Activated T-helper 2 cell treated with anti-CD3 and anti-CD28 coated beads, Interferon-gamma antibody, Interleukin-2, Interleukin-4, amounts not matched to agents 10 μg/mL and 5 μg/mL and 100 μg/mL, durations not matched to agents 14 hours and 24 hours and 36 hours (primary cell): ENCODE results near the gene SYT9. TPM values are rescaled to one million over a fixed set of nuclear protein-coding genes. Genes with fewer than 3 reads are reported as not detected.

Experiments used
- DNase-seq: peaks from one replicate; pipeline ENCODE4 v3.0.0; 2021; ENCODE audit warnings: low spot score
- H3K27ac Mint-ChIP-seq: one replicate; pipeline ENCODE4 v1.8.0; 2021; ENCODE audit warnings: mixed read lengths
- H3K27me3 Mint-ChIP-seq: one replicate; pipeline ENCODE4 v1.8.0; 2021; ENCODE audit warnings: low read depth, mixed read lengths
- H3K36me3 Mint-ChIP-seq: one replicate; pipeline ENCODE4 v1.8.0; 2021; ENCODE audit warnings: low read depth, mixed read lengths
- H3K4me1 Mint-ChIP-seq: one replicate; pipeline ENCODE4 v1.8.0; 2021; ENCODE audit warnings: low read depth, mixed read lengths
- H3K4me3 Mint-ChIP-seq: one replicate; pipeline ENCODE4 v1.8.0; 2021; ENCODE audit warnings: low read depth, mild to moderate bottlenecking, moderate library complexity, mixed read lengths
- H3K9me3 Mint-ChIP-seq: one replicate; pipeline ENCODE4 v1.8.0; 2021; ENCODE audit warnings: mixed read lengths
- intact Hi-C: fragments of 100-400 bp; cut with micrococcal nuclease; formaldehyde crosslinking; loops from one replicate; pipeline ENCODE4 v1.15.1; 2023
- total RNA-seq: library from RNA; stranded (reverse); gene quantifications from 2 replicates; pipeline ENCODE4 v1.2.3, GENCODE V29; 2022

SYT9 gene
- total RNA-seq, 1 donor from 2014 or later = not detected

DNA sequence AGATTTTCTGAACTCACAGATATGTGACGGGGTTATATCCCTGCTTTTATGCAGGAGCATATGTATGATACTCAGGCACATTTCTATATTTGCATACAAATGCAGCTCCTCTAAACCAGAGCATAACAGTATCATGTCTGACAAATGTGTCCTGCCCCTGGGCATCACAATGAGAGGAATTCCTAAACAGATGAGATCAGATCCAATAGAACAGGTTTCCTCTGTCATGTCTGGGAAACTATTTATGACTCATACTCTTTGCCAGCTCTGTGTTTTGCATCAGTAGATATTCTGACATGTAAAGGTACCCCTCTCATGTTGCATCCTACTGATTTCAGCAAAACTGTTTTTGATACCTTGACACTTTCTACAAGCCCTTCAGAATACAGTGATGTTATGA, 29.4 kb downstream of the SYT9 start:
- DNase-seq = no peak
- no peak overlapping the region for H3K27ac Mint-ChIP-seq
- no peaks in the 10 kb centered on the region for H3K4me1 Mint-ChIP-seq
- H3K4me3 Mint-ChIP-seq = no peak overlapping the region
- H3K9me3 Mint-ChIP-seq = no peaks in the 10 kb centered on the region
- peaks cover 3% of the 10 kb centered on the region for H3K27me3 Mint-ChIP-seq
- no peaks in the 10 kb centered on the region for H3K36me3 Mint-ChIP-seq
- intact Hi-C loops = no loop called here

DNA sequence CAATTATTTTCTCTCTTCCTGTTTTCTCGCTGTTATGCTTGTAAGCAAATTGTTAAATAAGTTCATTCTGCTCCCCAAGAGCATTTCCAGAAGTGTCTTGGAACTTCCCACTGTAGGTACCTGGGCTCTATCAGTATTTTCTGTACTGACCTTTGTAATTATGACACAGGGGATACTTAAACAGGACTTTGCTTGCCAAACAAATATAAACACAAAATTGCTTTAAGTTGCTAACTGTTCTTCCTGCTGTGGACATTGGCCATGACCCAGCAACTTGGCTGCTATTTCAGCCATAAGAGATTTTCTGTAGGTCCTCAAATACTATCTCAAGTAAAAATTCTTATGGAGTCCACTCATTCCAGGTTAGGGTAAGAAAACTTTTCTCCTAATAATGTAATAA, 30.1 kb downstream of the SYT9 start:
- Mint-ChIP-seq H3K4me1 (no peaks in the 10 kb centered on the region), H3K27ac (no peak overlapping the region), H3K36me3 (no peaks in the 10 kb centered on the region), H3K27me3 (peaks cover 3% of the 10 kb centered on the region), H3K9me3 (peaks cover 4% of the 10 kb centered on the region), H3K4me3 (no peak overlapping the region)
- intact Hi-C loops = no loop called here
- DNase-seq = no peak

DNA sequence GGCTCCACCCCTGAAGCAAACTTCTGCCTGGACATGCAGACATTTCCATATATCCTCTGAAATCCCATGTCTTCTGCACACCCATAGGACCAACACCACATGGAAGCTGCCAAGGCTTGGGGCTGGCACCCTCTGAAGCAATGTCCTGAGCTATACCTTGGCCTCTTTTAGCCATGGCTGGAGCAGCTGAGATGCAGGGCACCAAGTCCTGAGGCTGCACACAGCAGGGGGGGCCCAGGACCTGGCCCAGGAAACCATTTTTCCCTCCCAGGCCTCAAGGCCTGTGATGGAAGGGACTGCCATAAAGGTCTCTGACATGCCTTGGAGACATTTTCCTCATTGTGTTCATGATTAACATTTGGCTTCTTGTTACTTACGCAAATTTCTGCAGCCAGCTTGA, 34.5 kb downstream of the SYT9 start:
- Mint-ChIP-seq H3K27ac (no peak overlapping the region), H3K4me3 (no peak overlapping the region), H3K27me3 (no peaks in the 10 kb centered on the region)

DNA sequence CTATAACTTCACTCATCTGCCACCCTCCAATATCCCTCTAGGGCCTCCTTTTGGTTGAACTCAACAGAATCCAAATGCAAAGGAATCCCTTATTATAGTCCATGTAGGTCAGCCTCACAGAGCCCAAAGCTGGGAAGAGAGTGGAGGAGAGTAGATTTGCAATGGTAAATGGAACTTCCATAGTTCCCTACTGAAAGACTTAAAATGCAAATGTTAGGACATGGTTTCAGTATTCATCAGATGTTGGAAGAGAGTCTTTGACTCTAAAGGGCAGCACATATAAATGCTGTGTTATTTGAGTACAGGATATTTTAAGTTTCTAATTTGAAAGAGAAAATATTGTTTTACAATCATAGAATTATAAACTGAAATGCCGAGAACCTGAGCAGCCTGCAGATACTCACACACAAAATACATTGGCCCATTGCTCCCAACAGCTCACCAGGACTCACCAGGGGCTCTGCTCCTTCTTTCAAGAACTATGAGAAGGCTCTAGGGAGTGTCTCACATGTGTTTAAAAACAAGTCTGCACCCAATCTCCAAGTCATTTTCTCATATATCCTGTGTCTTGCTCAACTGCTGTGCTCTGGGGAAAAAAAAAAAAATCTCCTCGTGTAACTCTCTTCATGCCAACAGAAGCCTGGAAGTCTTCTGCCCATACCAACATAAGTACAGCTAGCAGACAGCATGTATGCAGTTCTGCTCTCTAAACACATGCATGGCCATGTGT, 39.6 kb downstream of the SYT9 start:
- H3K27ac Mint-ChIP-seq = no peak overlapping the region
- H3K4me3 Mint-ChIP-seq = no peak overlapping the region
- H3K36me3 Mint-ChIP-seq = no peaks in the 10 kb centered on the region
- intact Hi-C loops = no loop called here
- H3K4me1 Mint-ChIP-seq = no peaks in the 10 kb centered on the region
- DNase-seq = no peak
- peaks cover 2% of the 10 kb centered on the region for H3K27me3 Mint-ChIP-seq
- peaks cover 9% of the 10 kb centered on the region for H3K9me3 Mint-ChIP-seq

More for the DNA sequence above, 34.5 kb downstream of the SYT9 start:
- Mint-ChIP-seq H3K4me1 (no peaks in the 10 kb centered on the region), H3K36me3 (no peaks in the 10 kb centered on the region), H3K9me3 (peaks cover 9% of the 10 kb centered on the region)
- no peak for DNase-seq
- intact Hi-C loops = no loop called here

DNA sequence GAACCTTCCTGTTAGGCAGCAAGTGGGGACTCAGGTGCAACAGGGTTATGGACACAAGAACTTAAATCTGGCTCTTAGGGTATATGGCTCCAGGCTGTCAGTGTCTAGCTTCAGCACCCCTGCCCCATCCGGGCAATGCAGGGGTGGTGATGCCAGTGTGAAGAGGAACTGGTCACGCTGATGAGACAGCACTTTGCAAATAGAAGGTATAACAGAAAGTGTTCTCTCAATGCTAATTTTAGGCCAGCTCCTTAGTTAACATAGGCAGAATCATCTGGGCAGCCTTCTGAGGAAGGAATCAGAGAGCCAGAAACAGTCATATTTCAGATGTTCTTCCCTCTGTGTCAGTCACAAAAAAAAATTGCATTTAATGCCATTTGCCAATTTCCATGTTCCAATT, 41.2 kb downstream of the SYT9 start:
- H3K27ac Mint-ChIP-seq = no peak overlapping the region
- no peaks in the 10 kb centered on the region for H3K9me3 Mint-ChIP-seq
- no peaks in the 10 kb centered on the region for H3K4me1 Mint-ChIP-seq
- peaks cover 2% of the 10 kb centered on the region for H3K27me3 Mint-ChIP-seq
- no peak overlapping the region for H3K4me3 Mint-ChIP-seq
- H3K36me3 Mint-ChIP-seq = no peaks in the 10 kb centered on the region
- intact Hi-C loops = no loop called here
- DNase-seq = no peak

DNA sequence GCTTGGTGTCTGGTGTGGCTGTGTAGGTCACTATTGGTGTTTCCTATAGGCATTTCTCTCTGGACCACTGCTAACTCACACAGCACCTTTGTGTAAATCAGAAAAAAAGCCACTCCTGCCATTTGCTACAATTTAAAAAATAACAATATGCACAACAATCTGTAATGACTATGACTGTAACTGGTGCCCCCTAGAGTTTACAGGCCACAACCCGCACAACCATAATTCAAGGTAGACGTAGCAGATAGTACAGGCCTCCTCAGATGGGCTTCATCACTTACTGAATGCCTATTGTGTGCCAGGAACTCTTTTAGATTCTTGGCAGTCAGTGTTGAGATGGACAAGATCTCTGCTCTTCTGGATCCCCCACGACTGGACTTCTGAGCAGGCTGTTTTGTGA, 47.7 kb downstream of the SYT9 start:
- Mint-ChIP-seq H3K27ac (no peak overlapping the region), H3K4me1 (no peaks in the 10 kb centered on the region), H3K27me3 (peaks cover 4% of the 10 kb centered on the region), H3K9me3 (no peaks in the 10 kb centered on the region), H3K36me3 (no peaks in the 10 kb centered on the region), H3K4me3 (no peak overlapping the region)
- no peak for DNase-seq
- intact Hi-C loops = no loop called here

DNA sequence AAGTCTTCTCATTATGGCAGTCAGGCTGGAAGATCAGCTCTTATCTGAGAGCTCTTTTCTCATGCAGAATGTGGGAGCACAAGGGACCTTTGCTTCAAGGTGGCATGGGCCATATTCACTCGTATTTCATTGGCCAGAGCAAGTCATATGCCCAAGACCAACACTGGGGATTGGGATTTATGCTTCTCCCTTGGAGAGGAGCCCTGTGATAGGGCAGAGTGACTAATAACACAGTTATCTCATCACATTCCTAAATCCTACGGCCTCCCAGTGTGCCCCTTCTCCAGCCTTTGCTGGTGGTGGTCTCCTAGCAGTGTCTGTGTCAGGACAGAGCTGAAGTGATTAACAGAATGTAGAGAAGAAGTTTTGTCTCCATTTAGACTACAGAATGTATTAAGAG, 48.6 kb downstream of the SYT9 start:
- Mint-ChIP-seq H3K4me1 (no peaks in the 10 kb centered on the region), H3K27ac (no peak overlapping the region), H3K27me3 (peaks cover 1% of the 10 kb centered on the region), H3K4me3 (no peak overlapping the region), H3K36me3 (no peaks in the 10 kb centered on the region), H3K9me3 (no peaks in the 10 kb centered on the region)
- intact Hi-C loops = no loop called here
- DNase-seq = no peak

DNA sequence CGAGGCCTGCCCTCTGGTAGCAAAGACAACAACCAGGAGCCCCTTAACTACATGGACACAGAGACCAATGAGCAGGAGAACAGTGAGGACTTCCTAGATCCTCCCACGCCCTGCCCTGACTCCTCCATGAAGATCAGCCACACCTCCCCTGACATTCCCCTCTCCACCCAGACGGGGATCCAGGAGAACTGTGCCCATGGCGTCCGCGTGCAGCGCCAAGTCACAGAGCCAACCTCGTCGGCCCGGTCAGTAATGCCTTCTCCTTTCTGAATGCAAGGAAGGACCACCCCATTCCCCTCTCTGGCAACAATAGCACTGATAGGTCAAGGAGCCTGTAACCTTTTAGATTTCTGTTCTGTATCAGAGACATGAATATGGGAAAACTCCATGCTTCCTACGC, 51.4 kb downstream of the SYT9 start:
- no peaks in the 10 kb centered on the region for H3K4me1 Mint-ChIP-seq
- H3K27ac Mint-ChIP-seq = no peak overlapping the region
- DNase-seq = no peak
- no peaks in the 10 kb centered on the region for H3K36me3 Mint-ChIP-seq
- no peaks in the 10 kb centered on the region for H3K9me3 Mint-ChIP-seq
- no peak overlapping the region for H3K4me3 Mint-ChIP-seq
- intact Hi-C loops = no loop called here
- no peaks in the 10 kb centered on the region for H3K27me3 Mint-ChIP-seq

DNA sequence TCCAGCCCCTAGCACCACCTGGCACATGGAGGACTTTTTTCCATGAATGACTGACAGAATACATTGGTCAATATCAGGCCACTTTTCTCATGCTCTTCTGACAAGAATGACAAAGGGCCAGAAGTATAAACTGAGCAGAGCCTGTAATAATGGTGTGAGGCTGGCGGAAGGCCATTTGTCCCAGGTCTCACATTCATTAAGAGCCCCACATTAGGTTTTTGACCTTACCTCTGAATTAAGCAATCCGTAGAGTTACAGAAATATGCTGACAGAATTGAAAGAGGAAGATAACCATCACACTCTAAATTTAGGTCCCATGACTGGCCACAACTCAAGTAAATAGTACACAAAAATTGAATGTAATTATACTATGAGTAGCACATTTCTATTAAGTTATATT, 55.2 kb downstream of the SYT9 start:
- Mint-ChIP-seq H3K4me3 (no peak overlapping the region), H3K4me1 (no peaks in the 10 kb centered on the region), H3K9me3 (no peaks in the 10 kb centered on the region), H3K27ac (no peak overlapping the region), H3K27me3 (no peaks in the 10 kb centered on the region), H3K36me3 (no peaks in the 10 kb centered on the region)
- intact Hi-C loops = no loop called here
- no peak for DNase-seq

DNA sequence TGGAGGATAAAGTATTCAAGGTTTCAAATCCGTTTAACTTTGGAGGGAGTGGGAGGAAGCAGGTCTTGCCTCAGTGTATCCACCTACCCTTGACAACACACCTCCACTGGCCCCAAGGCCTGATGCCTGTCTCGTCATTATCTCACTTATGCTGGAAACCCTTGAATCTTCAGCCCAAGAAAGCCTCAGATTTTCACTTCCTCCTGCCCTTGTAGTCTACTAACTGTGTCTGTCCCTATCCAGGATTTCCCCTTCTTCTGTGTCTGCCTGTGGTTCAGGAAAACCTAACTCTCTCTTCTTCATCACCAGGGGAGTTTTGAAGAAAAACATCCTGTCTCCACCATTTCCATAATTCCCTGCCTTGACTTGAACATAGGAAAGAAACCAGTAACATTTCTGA, 56.1 kb downstream of the SYT9 start:
- Mint-ChIP-seq H3K27ac (no peak overlapping the region), H3K9me3 (no peaks in the 10 kb centered on the region), H3K36me3 (no peaks in the 10 kb centered on the region), H3K4me3 (no peak overlapping the region), H3K4me1 (no peaks in the 10 kb centered on the region), H3K27me3 (no peaks in the 10 kb centered on the region)
- intact Hi-C loops = no loop called here
- no peak for DNase-seq

DNA sequence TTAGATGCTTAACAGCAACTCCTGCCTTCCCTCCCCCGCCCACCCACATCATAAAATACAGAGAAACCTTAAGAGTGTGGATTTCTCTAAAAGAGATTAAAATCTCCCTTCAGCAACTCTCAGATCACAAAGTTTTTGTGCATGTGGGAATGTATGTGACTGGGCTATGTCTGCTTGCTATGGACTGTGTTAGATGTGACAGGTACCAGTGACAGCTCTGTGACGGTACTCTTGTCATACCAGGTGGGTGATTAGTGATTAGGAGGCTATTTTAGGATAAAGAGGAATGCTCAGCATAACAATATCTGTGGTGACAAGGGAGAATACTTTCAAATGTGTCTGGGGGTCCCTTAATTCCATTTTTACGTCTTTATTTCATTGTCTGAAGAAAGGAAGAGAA, 60.2 kb downstream of the SYT9 start:
- H3K36me3 Mint-ChIP-seq = no peaks in the 10 kb centered on the region
- no peak overlapping the region for H3K27ac Mint-ChIP-seq
- no peaks in the 10 kb centered on the region for H3K9me3 Mint-ChIP-seq
- DNase-seq = no peak
- no peak overlapping the region for H3K4me3 Mint-ChIP-seq
- intact Hi-C loops = no loop called here
- H3K27me3 Mint-ChIP-seq = no peaks in the 10 kb centered on the region
- H3K4me1 Mint-ChIP-seq = no peaks in the 10 kb centered on the region

DNA sequence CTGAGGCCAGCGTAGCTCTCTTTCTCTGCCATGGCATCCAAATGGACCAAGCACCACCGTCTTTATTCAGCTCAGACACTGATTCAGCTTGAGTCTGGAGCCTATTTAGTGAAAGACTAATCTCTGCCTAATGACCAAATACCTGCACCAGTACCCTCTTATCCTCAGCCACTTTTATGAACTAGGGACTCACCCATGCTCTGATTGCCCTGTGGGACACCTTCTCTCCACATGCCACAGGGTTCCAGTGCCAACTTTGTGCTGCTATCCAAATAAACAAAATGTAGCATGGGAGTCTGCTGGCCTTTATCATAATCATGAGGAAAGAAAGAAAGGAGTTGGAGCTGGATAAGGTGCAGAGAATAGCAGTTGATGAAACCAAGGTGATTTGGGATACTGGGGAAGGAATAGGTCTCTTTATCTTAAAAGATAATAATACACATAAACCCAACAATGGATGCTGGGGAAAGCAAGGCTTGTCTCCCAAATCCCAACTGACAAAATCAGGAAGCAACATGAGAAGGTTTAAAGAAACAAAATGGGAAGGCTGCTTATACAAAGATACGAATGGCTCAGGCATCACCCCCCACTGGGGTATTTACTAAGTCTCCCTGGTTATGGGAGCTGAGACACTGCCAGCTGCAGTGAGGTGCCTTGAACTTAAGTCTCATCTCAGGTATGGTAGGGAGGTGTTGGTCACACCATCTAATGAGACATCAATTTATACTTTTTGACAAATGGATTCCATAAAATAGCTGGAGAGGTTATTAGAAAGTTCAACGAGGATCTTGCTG, 63.3 kb downstream of the SYT9 start:
- Mint-ChIP-seq H3K9me3 (no peaks in the 10 kb centered on the region), H3K4me1 (no peaks in the 10 kb centered on the region), H3K4me3 (no peak overlapping the region), H3K36me3 (no peaks in the 10 kb centered on the region), H3K27me3 (no peaks in the 10 kb centered on the region), H3K27ac (no peak overlapping the region)
- no peak for DNase-seq
- intact Hi-C loops = no loop called here

DNA sequence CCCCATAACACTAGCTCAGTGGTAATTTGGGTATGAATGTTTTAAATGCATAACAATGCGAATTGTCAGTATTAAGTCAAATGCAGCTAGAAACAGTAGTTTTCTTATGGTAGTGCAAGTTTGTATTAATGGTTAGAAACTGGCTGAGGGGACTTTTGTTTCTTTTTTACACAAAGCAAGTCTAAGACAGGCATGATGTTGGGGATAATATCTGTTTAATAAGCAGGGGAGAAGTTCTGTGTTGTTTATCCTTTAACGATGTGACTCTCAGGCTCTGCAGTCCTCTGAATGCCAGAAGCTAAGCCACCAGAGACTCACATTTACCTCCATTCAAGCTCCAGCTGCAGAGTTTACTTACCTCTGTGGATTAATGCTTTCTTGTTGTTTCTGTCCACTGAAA, 67.8 kb downstream of the SYT9 start:
- H3K4me1 Mint-ChIP-seq = no peaks in the 10 kb centered on the region
- no peak for DNase-seq
- no peaks in the 10 kb centered on the region for H3K9me3 Mint-ChIP-seq
- intact Hi-C loops = no loop called here
- H3K27me3 Mint-ChIP-seq = peaks cover 3% of the 10 kb centered on the region
- no peak overlapping the region for H3K4me3 Mint-ChIP-seq
- H3K27ac Mint-ChIP-seq = no peak overlapping the region
- no peaks in the 10 kb centered on the region for H3K36me3 Mint-ChIP-seq
